SK-N-SH (cell line): ENCODE data around the gene HHIPL1.

Source experiments
- POLR2AphosphoS5 ChIP-seq: IDR thresholded peaks from 2 replicates; pipeline ENCODE4 v1.6.1; 2012; ENCODE audit warnings: low read depth, low read length
- SIN3A ChIP-seq: IDR thresholded peaks from 2 replicates; pipeline ENCODE4 v1.6.1; 2012; ENCODE audit warnings: low read depth, mild to moderate bottlenecking, low read length, moderate library complexity, borderline replicate concordance
- TEAD4 ChIP-seq: IDR thresholded peaks from 2 replicates; pipeline ENCODE4 v1.4.0; 2012; ENCODE audit warnings: mild to moderate bottlenecking, borderline replicate concordance; ENCODE audit not compliant: insufficient read depth
- USF2 ChIP-seq: fragments of 150-350 bp; IDR thresholded peaks from 2 replicates; pipeline ENCODE4 v1.6.1; 2017; ENCODE audit warnings: antibody characterized with exemption, low read length, low read depth, borderline replicate concordance
- TF ChIP-seq, protein P1 (sequence below): fragments of 200-600 bp; sonication (generic); IDR thresholded peaks from 2 replicates; pipeline ENCODE4 v1.6.1; 2017; ENCODE audit warnings: antibody characterized with exemption, mild to moderate bottlenecking, moderate library complexity

GRCh38 chr14:99668307-99669295 is 23.7 kb downstream of the HHIPL1 start:
- TF ChIP-seq, protein P1, sequence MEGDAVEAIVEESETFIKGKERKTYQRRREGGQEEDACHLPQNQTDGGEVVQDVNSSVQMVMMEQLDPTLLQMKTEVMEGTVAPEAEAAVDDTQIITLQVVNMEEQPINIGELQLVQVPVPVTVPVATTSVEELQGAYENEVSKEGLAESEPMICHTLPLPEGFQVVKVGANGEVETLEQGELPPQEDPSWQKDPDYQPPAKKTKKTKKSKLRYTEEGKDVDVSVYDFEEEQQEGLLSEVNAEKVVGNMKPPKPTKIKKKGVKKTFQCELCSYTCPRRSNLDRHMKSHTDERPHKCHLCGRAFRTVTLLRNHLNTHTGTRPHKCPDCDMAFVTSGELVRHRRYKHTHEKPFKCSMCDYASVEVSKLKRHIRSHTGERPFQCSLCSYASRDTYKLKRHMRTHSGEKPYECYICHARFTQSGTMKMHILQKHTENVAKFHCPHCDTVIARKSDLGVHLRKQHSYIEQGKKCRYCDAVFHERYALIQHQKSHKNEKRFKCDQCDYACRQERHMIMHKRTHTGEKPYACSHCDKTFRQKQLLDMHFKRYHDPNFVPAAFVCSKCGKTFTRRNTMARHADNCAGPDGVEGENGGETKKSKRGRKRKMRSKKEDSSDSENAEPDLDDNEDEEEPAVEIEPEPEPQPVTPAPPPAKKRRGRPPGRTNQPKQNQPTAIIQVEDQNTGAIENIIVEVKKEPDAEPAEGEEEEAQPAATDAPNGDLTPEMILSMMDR = no peak
- TF ChIP-seq TEAD4 = no peak
- no peak for TF ChIP-seq POLR2AphosphoS5
- no peak for TF ChIP-seq SIN3A
- TF ChIP-seq USF2 = no peak
